SK-N-SH treated with all-trans-retinoic acid at 6 μM for 48 hours (cell line): ENCODE data around the gene SMIM1.

Experiments
- ATAC-seq: fragments of 200-7000 bp; cut with Tn5 transposase; 3 replicates; pipeline ENCODE4 v1.9.1; 2020; ENCODE audit warnings: mild to moderate bottlenecking, moderate library complexity
- ARNTL ChIP-seq: fragments of 450-650 bp; formaldehyde crosslinking; IDR thresholded peaks from 2 replicates; pipeline ENCODE4 v1.5.0; 2020; ENCODE audit warnings: low read depth, mild to moderate bottlenecking, moderate library complexity, borderline replicate concordance
- CREB5 ChIP-seq: fragments of 250-450 bp; sonication (Bioruptor Pico); IDR thresholded peaks from 2 replicates; pipeline ENCODE4 v1.5.1; 2020; ENCODE audit warnings: low read depth, mild to moderate bottlenecking, moderate library complexity
- ESRRG ChIP-seq: fragments of 250-450 bp; sonication (Bioruptor Pico); IDR thresholded peaks from 2 replicates; pipeline ENCODE4 v1.6.1; 2021; ENCODE audit warnings: mild to moderate bottlenecking
- GLIS3 ChIP-seq: fragments of 250-450 bp; sonication (Bioruptor Pico); IDR thresholded peaks from 2 replicates; pipeline ENCODE4 v1.5.0; 2020; ENCODE audit warnings: mild to moderate bottlenecking, moderate library complexity
- ISL1 ChIP-seq: fragments of 250-450 bp; sonication (Bioruptor Pico); IDR thresholded peaks from 2 replicates; pipeline ENCODE4 v2.1.2; 2022; ENCODE audit warnings: mild to moderate bottlenecking, moderate library complexity
- OSR1 ChIP-seq: fragments of 250-450 bp; sonication (Bioruptor Pico); IDR thresholded peaks from 2 replicates; pipeline ENCODE4 v1.8.0; 2022; ENCODE audit warnings: moderate library complexity, mild to moderate bottlenecking, inconsistent platforms
- PATZ1 ChIP-seq: fragments of 250-450 bp; sonication (Bioruptor Pico); IDR thresholded peaks from 2 replicates; pipeline ENCODE4 v1.8.0; 2020; ENCODE audit warnings: mild to moderate bottlenecking, moderate library complexity, borderline replicate concordance
- PPARA ChIP-seq: fragments of 250-450 bp; sonication (Bioruptor Pico); IDR thresholded peaks from 2 replicates; pipeline ENCODE4 v1.5.0; 2020; ENCODE audit warnings: mild to moderate bottlenecking, borderline replicate concordance
- RARB ChIP-seq: fragments of 250-450 bp; sonication (Bioruptor Pico); IDR thresholded peaks from 2 replicates; pipeline ENCODE4 v1.8.0; 2021; ENCODE audit warnings: mild to moderate bottlenecking, moderate library complexity
- SNAI2 ChIP-seq: fragments of 250-450 bp; sonication (Bioruptor Pico); IDR thresholded peaks from 2 replicates; pipeline ENCODE4 v1.5.0; 2020; ENCODE audit warnings: mild to moderate bottlenecking, moderate library complexity
- TCF4 ChIP-seq: fragments of 250-450 bp; sonication (Bioruptor Pico); IDR thresholded peaks from 2 replicates; pipeline ENCODE4 v1.8.0; 2021; ENCODE audit warnings: mild to moderate bottlenecking, moderate library complexity, borderline replicate concordance
- TOX ChIP-seq: fragments of 250-450 bp; sonication (Bioruptor Pico); IDR thresholded peaks from 2 replicates; pipeline ENCODE4 v1.8.0; 2021; ENCODE audit warnings: mild to moderate bottlenecking, moderate library complexity, borderline replicate concordance
- TSHZ2 ChIP-seq: fragments of 250-450 bp; sonication (Bioruptor Pico); IDR thresholded peaks from 2 replicates; pipeline ENCODE4 v1.5.0; 2020; ENCODE audit warnings: mild to moderate bottlenecking, moderate library complexity
- ZC3H10 ChIP-seq: fragments of 250-450 bp; sonication (Bioruptor Pico); IDR thresholded peaks from 2 replicates; pipeline ENCODE4 v1.5.1; 2021; ENCODE audit warnings: mild to moderate bottlenecking, moderate library complexity
- ZFP3 ChIP-seq: fragments of 250-450 bp; sonication (Bioruptor Pico); IDR thresholded peaks from 2 replicates; pipeline ENCODE4 v1.5.0; 2020; ENCODE audit warnings: mild to moderate bottlenecking, moderate library complexity
- ZNF565 ChIP-seq: fragments of 450-650 bp; formaldehyde crosslinking; conservative IDR thresholded peaks from 2 replicates; pipeline ENCODE4 v1.5.0; 2020; ENCODE audit warnings: low read depth, mild to moderate bottlenecking, moderate library complexity
- ZNF70 ChIP-seq: fragments of 450-650 bp; formaldehyde crosslinking; IDR thresholded peaks from 2 replicates; pipeline ENCODE4 v1.5.0; 2020; ENCODE audit warnings: mild to moderate bottlenecking, moderate library complexity
- ZNF8 ChIP-seq: fragments of 450-650 bp; formaldehyde crosslinking; IDR thresholded peaks from 2 replicates; pipeline ENCODE4 v1.5.0; 2020; ENCODE audit warnings: mild to moderate bottlenecking, moderate library complexity
- TF ChIP-seq, protein P1 (sequence below): fragments of 250-450 bp; sonication (Bioruptor Pico); IDR thresholded peaks from 2 replicates; pipeline ENCODE4 v1.5.1; 2021; ENCODE audit warnings: mild to moderate bottlenecking, moderate library complexity
- TF ChIP-seq, protein P2 (sequence below): fragments of 250-450 bp; sonication (Bioruptor Pico); IDR thresholded peaks from 2 replicates; pipeline ENCODE4 v1.8.0; 2021; ENCODE audit warnings: low read depth, mild to moderate bottlenecking, moderate library complexity, borderline replicate concordance

The SMIM1 gene

DNA sequence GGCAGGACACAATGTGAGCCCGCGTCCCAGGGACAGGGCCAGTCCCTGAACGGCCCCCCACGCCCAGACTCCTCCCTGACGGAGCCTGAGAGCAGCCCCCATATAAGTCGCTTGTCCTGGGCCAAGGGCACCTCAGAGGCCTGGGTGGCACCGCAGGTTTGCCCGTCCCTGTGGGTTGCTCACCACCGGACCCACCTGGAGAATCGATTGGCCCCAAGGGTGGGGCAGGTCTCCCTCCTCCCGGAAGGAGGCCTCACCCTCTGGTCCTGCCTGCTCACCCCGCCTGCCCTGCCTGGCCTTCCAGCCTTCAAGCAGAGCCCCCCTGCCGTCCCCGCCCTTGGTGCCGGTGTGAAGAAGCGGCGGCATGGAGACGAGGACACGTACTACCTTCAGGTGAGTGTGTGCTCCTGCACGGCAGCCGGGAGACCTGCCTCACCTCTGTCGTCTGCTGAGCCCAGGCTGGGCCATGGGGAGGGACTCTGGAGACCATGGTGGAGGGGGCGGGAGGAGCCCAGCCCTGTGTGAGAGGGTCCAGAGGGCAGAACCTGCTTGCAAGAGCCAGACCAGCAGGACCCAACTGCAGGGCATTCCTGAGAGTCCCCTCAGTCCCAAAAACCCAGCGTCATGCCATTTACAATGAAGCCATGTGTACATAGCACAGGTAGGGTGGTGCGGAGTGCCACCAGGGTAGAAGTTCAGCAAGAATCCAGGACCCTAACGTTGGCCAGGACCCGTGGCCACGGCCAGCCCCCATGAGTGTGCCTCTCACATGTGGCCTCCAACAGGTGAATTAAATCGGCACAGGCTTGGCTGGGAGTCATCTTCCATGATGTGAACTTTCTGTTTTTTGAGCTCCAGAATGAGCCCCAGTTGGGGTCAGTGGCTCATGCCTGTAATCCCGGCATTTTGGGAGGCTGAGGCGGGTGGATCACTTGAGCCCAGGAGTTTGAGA, 44.4 kb upstream of the SMIM1 start:
- ATAC-seq, result no peak
- no peak for TF ChIP-seq OSR1 (CRISPR knock-in tag)
- no peak for TF ChIP-seq CREB5
- no peak for TF ChIP-seq SNAI2 (CRISPR knock-in tag)
- TF ChIP-seq ZC3H10 (CRISPR knock-in tag), result no peak
- no peak for TF ChIP-seq RARB (CRISPR knock-in tag)
- no peak for TF ChIP-seq TCF4 (CRISPR knock-in tag)
- TF ChIP-seq ZNF70, result no peak
- TF ChIP-seq ARNTL (CRISPR knock-in tag), result no peak
- no peak for TF ChIP-seq ZFP3 (CRISPR knock-in tag)
- no peak for TF ChIP-seq PPARA (CRISPR knock-in tag)
- no peak for TF ChIP-seq GLIS3 (CRISPR knock-in tag)
- no peak for TF ChIP-seq ZNF565 (CRISPR knock-in tag)
- TF ChIP-seq, protein P1, sequence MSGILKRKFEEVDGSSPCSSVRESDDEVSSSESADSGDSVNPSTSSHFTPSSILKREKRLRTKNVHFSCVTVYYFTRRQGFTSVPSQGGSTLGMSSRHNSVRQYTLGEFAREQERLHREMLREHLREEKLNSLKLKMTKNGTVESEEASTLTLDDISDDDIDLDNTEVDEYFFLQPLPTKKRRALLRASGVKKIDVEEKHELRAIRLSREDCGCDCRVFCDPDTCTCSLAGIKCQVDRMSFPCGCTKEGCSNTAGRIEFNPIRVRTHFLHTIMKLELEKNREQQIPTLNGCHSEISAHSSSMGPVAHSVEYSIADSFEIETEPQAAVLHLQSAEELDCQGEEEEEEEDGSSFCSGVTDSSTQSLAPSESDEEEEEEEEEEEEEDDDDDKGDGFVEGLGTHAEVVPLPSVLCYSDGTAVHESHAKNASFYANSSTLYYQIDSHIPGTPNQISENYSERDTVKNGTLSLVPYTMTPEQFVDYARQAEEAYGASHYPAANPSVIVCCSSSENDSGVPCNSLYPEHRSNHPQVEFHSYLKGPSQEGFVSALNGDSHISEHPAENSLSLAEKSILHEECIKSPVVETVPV (CRISPR knock-in tag), result no peak
- no peak for TF ChIP-seq TOX
- TF ChIP-seq, protein P2, sequence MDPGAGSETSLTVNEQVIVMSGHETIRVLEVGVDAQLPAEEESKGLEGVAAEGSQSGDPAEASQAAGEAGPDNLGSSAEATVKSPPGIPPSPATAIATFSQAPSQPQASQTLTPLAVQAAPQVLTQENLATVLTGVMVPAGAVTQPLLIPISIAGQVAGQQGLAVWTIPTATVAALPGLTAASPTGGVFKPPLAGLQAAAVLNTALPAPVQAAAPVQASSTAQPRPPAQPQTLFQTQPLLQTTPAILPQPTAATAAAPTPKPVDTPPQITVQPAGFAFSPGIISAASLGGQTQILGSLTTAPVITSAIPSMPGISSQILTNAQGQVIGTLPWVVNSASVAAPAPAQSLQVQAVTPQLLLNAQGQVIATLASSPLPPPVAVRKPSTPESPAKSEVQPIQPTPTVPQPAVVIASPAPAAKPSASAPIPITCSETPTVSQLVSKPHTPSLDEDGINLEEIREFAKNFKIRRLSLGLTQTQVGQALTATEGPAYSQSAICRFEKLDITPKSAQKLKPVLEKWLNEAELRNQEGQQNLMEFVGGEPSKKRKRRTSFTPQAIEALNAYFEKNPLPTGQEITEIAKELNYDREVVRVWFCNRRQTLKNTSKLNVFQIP, result no peak

DNA sequence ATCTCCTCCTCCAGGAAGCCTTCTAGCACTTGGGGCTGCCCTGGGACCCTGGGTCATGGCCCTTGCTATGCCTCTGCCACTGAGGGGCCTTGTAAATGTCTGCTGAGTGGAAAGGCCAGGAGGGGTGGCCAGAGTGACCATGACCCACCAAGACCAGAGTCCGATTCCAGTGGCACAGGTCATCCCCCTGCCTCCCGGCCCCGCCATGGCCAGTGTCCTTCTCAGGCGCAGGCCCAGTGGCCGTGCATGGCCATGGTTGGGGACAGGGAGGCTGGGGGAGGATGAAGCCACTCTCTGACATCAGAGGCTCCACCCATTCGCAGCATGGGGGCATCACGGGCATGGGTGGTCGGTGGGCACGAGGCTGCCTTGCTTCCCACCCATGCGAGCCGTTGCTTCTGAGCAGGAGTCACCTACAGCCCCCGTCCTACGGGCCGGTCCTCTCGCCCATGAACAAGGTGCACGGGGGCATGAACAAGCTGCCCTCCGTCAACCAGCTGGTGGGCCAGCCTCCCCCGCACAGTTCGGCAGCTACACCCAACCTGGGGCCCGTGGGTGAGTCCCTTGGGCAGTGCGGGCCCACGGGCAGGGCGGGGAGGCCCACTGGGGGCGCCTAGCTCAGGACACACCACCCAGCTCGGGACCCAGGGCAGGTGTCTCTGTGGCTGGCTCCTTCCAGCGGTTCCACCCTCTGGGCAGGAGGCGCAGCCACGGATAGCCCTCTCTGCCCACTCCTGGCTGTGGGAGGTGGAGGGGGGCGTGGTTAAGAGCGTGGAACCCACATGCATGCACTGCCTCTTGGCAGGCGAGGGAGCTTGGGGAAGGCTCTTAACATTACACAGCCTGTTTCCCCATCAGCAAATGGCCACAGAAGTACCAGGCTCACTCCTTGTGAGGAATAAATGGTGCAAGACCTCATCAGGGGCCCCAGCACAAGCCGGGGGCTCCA, 42.7 kb upstream of the SMIM1 start:
- peak; percentile 8; the same call in 1 of the 3 replicates for ATAC-seq
- TF ChIP-seq RARB (CRISPR knock-in tag) (no peak), ESRRG (CRISPR knock-in tag) (no peak), TCF4 (CRISPR knock-in tag) (no peak), ISL1 (no peak), ZFP3 (CRISPR knock-in tag) (no peak), SNAI2 (CRISPR knock-in tag) (no peak), ZC3H10 (CRISPR knock-in tag) (no peak), OSR1 (CRISPR knock-in tag) (no peak), TSHZ2 (CRISPR knock-in tag) (no peak), ARNTL (CRISPR knock-in tag) (no peak), ZNF8 (CRISPR knock-in tag) (no peak), PPARA (CRISPR knock-in tag) (no peak), PATZ1 (CRISPR knock-in tag) (no peak)
- TF ChIP-seq, protein P1 (CRISPR knock-in tag), result no peak
- TF ChIP-seq, protein P2, result no peak
- TF ChIP-seq, all 23 proteins: peak for 0
